ENCODE data around the gene ZNF575. TPM values are rescaled to one million over a fixed set of nuclear protein-coding genes. Genes with fewer than 3 reads are reported as not detected.
"Not testable (repeated sequence)": the region's sequence is repeated elsewhere in the genome, so short reads cannot be mapped to it uniquely, and the experiment has no call there.

The ZNF575 gene
- polyA plus RNA-seq, 6 donors from 2014 or later, result 0.39 to 2.2 (median 1.6) TPM

DNA sequence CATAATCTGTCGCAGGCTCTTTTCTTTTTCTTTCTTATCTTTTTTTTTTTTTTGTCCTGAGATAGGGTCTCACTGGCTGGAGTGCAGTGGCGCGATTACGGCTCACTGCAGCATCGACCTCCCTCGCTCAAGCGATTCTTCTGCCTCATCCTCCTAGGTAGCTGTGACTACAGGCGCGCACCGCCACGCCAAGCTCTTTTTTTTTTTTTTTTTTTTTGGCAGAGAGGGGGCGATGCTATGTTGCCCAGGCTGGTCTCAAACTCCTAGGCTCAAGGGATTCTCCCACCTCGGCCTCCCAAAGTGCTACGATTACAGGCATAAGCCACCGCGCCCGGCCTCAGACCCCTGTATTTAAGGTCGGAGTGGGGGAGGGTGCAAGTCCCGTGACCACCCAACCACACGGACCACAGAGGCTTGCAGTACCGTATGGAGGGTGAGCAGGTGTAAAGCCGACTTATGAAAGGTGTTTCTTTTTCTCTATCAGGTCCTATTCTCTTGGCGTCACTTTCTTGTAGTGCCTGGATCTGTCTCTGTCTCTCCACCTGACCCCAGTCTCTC is 30.5 kb upstream of the ZNF575 start:
- Mint-ChIP-seq H3K27me3 (no peaks in the 10 kb centered on the region), H3K27ac (peak overlapping the region in 3 of 6 donors; percentile 90 to 97 (median 97)), H3K9me3 (no peaks in the 10 kb centered on the region), H3K4me1 (peaks cover 23 to 52% (median 35%) of the 10 kb centered on the region in 3 donors), H3K36me3 (peaks cover 12% of the 10 kb centered on the region in 2 donors), H3K4me3 (peak overlapping the region in 5 of 8 donors; percentile 94 to 99 (median 98))
- ATAC-seq (ENCODE audit: low read depth in 2 of 2), result no peak
- DNase-seq, result no peak

GRCh38 chr19:43503501-43504425 is 29.2 kb upstream of the ZNF575 start:
- peak; percentile 88 to 89 for ATAC-seq (ENCODE audit: low read depth in 2 of 2)
- Mint-ChIP-seq H3K27ac (peak overlapping the region; percentile 85 to 99 (median 97)), H3K9me3 (no peaks in the 10 kb centered on the region), H3K36me3 (peaks cover 5 to 6% of the 10 kb centered on the region in 2 donors), H3K4me1 (peaks cover 23 to 44% (median 27%) of the 10 kb centered on the region in 3 donors), H3K4me3 (peak overlapping the region; percentile 92 to 99 (median 94)), H3K27me3 (no peaks in the 10 kb centered on the region)
- peak; percentile 95 for DNase-seq

GRCh38 chr19:43504426-43505185 is 28.4 kb upstream of the ZNF575 start, which contains the start of gene PHLDB3:
PHLDB3 (minus strand) TSS chr19:43504746; CDS start chr19:43504118, 628 bp downstream.
- Mint-ChIP-seq H3K36me3 (peaks cover 0 to 4% of the 10 kb centered on the region in 2 donors), H3K4me3 (peak within 1 kb of the TSS; percentile 92 to 99 (median 94)), H3K4me1 (peaks cover 20 to 38% (median 27%) of the 10 kb centered on the region in 3 donors), H3K27ac (peak within 1 kb of the TSS; percentile 85 to 99 (median 97)), H3K27me3 (no peaks in the 10 kb centered on the region), H3K9me3 (no peaks in the 10 kb centered on the region)
- ATAC-seq (ENCODE audit: low read depth in 2 of 2) (peak; percentile 29 to 36), DNase-seq (no peak)

GRCh38 chr19:43505186-43505456 is 27.9 kb upstream of the ZNF575 start:
- ATAC-seq (ENCODE audit: low read depth in 2 of 2), result no peak
- H3K27me3 Mint-ChIP-seq, result no peaks in the 10 kb centered on the region

GRCh38 chr19:43505941-43506340 is 27.0 kb upstream of the ZNF575 start:
- Mint-ChIP-seq H3K4me3 (peak overlapping the region in 6 of 8 donors; percentile 16 to 95 (median 58)), H3K4me1 (peaks cover 22 to 41% (median 29%) of the 10 kb centered on the region in 3 donors), H3K27ac (peak overlapping the region in 4 of 6 donors; percentile 22 to 90 (median 68)), H3K36me3 (peaks cover 0 to 6% of the 10 kb centered on the region in 2 donors), H3K9me3 (no peaks in the 10 kb centered on the region), H3K27me3 (no peaks in the 10 kb centered on the region)
- ATAC-seq (ENCODE audit: low read depth in 2 of 2) (no peak), DNase-seq (no peak)

More at GRCh38 chr19:43505186-43505456, 27.9 kb upstream of the ZNF575 start:
- no peak for DNase-seq
- H3K4me3 Mint-ChIP-seq, result peak overlapping the region; percentile 21 to 98 (median 80)
- H3K27ac Mint-ChIP-seq, result peak overlapping the region; percentile 58 to 90 (median 77)
- H3K9me3 Mint-ChIP-seq, result no peaks in the 10 kb centered on the region
- H3K36me3 Mint-ChIP-seq, result peaks cover 0 to 4% of the 10 kb centered on the region in 2 donors
- H3K4me1 Mint-ChIP-seq, result peaks cover 24 to 42% (median 29%) of the 10 kb centered on the region in 3 donors

- Mint-ChIP-seq H3K9me3 (no peaks in the 10 kb centered on the region), H3K36me3 (peaks cover 0 to 6% of the 10 kb centered on the region in 2 donors), H3K4me3 (peak overlapping the region in 2 of 8 donors; percentile 15 to 25), H3K4me1 (peaks cover 21 to 38% (median 29%) of the 10 kb centered on the region in 3 donors), H3K27ac (no peak overlapping the region), H3K27me3 (no peaks in the 10 kb centered on the region)
- no peak for ATAC-seq (ENCODE audit: low read depth in 2 of 2)
- no peak for DNase-seq
These were observed 26.4 kb upstream of the ZNF575 start for GRCh38 chr19:43506629-43507028.

DNA sequence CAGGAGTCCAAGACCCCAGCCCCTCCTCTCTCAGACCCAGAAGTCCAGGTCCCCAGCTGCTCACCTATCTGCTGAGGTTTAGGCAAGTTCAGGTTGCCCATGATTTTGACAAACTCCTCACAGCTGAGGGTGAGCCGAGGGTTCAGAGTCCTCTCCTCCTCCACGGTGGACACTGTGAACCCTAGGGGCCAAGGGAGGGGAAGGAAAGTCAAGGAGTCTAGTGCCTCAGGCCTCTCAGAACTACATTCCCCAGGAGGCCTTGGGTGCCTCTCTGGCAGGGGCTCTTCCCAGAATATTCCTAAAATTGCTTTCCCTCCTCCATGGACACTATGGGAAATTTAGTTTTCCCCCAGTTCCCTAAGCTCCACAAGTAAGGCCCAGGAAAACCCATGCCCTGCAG is 25.1 kb upstream of the ZNF575 start:
- Mint-ChIP-seq H3K36me3 (peaks cover 0 to 6% of the 10 kb centered on the region in 2 donors), H3K4me1 (peaks cover 19 to 28% (median 27%) of the 10 kb centered on the region in 3 donors), H3K9me3 (no peaks in the 10 kb centered on the region), H3K27me3 (no peaks in the 10 kb centered on the region), H3K4me3 (no peak overlapping the region), H3K27ac (peak overlapping the region in 2 of 6 donors; percentile 52 to 88)
- DNase-seq (no peak), ATAC-seq (ENCODE audit: low read depth in 2 of 2) (no peak)

- Mint-ChIP-seq H3K4me3 (no peak overlapping the region), H3K36me3 (peaks cover 0 to 6% of the 10 kb centered on the region in 2 donors), H3K27me3 (no peaks in the 10 kb centered on the region), H3K4me1 (peaks cover 4 to 6% (median 6%) of the 10 kb centered on the region in 3 donors), H3K27ac (no peak overlapping the region), H3K9me3 (no peaks in the 10 kb centered on the region)
- DNase-seq (no peak), ATAC-seq (ENCODE audit: low read depth in 2 of 2) (no peak)
These were observed 22.3 kb upstream of the ZNF575 start for GRCh38 chr19:43510713-43511112.

DNA sequence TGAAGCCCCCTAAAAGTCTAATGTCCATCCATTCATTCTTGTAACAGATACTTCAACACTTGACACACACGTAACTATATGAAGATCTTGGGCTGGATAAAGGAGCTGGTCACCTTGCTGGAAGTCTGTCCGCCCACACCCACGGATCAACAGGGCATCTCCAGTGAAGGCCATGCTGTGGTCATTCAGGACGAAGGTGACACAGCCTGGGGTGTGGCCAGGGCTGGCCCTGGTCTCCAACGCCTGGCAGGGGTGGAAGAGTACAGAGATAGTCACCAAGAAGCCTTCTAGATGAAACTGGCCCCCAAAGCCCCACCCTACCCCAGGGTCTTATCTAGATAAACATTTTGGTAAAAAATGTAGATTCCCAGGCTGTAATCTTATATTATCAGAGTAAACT is 21.7 kb upstream of the ZNF575 start:
- H3K27me3 Mint-ChIP-seq, result no peaks in the 10 kb centered on the region
- H3K4me3 Mint-ChIP-seq, result no peak overlapping the region
- no peak overlapping the region for H3K27ac Mint-ChIP-seq
- H3K9me3 Mint-ChIP-seq, result no peaks in the 10 kb centered on the region
- ATAC-seq (ENCODE audit: low read depth in 2 of 2) (no peak), DNase-seq (no peak)
- peaks cover 0 to 6% of the 10 kb centered on the region in 2 donors for H3K36me3 Mint-ChIP-seq
- peaks cover 4 to 6% (median 6%) of the 10 kb centered on the region in 3 donors for H3K4me1 Mint-ChIP-seq

- not testable (repeated sequence) for H3K4me3 Mint-ChIP-seq; H3K9me3 Mint-ChIP-seq; DNase-seq; H3K36me3 Mint-ChIP-seq; H3K27ac Mint-ChIP-seq; ATAC-seq (ENCODE audit: low read depth in 2 of 2); H3K4me1 Mint-ChIP-seq; H3K27me3 Mint-ChIP-seq
These were observed 20.6 kb upstream of the ZNF575 start for GRCh38 chr19:43512399-43512798.

GRCh38 chr19:43518051-43518450 is 14.9 kb upstream of the ZNF575 start:
- peaks cover 9 to 20% (median 12%) of the 10 kb centered on the region in 3 donors for H3K4me1 Mint-ChIP-seq
- no peak for DNase-seq

DNA sequence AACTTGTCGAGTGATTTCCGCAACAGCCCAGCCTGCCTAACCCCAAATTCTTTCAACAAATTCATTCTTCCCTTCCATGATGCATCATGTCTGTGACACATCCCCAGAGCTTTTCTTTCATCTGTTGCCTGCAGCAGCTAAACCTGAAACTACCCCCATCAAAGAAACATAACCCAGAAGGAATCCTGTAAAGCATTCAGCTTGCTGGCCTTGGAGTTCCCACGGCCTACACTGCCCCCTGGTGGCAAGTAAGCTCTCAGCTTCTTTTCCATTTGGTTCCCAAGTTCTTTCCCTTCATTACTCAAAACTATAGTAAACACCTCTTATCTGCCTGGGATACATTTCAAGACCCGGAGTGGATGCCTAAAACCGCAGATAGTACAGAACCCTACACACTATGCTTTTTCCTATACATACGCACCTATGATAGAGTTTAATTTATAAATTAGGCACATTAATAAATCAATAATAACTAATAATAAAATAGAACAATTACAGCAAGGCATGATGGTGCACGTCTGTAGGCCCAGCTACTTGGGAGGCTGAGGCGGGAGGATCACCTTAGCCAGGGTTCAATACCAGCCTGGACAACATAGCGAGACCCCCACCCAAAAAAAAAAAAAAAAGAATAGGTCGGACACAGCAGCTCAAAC is 13.4 kb upstream of the ZNF575 start:
- DNase-seq (peak; percentile 73), ATAC-seq (ENCODE audit: low read depth in 2 of 2) (peak; percentile 53 to 69)
- H3K9me3 Mint-ChIP-seq, result peaks cover 0 to 1% (median 0%) of the 10 kb centered on the region in 7 donors
- H3K27ac Mint-ChIP-seq, result peak overlapping the region in 5 of 6 donors; percentile 73 to 90 (median 79)
- H3K4me3 Mint-ChIP-seq, result peak overlapping the region in 5 of 8 donors; percentile 0 to 54 (median 39)
- peaks cover 9 to 23% (median 13%) of the 10 kb centered on the region in 3 donors for H3K4me1 Mint-ChIP-seq
- H3K27me3 Mint-ChIP-seq, result no peaks in the 10 kb centered on the region
- no peaks in the 10 kb centered on the region for H3K36me3 Mint-ChIP-seq

More at GRCh38 chr19:43518051-43518450, 14.9 kb upstream of the ZNF575 start:
- no peaks in the 10 kb centered on the region for H3K36me3 Mint-ChIP-seq
- H3K9me3 Mint-ChIP-seq, result peaks cover 0 to 1% (median 0%) of the 10 kb centered on the region in 7 donors
- H3K27ac Mint-ChIP-seq, result peak overlapping the region; percentile 80 to 91 (median 86)
- ATAC-seq (ENCODE audit: low read depth in 2 of 2), result no peak
- H3K4me3 Mint-ChIP-seq, result peak overlapping the region in 5 of 8 donors; percentile 20 to 80 (median 37)
- H3K27me3 Mint-ChIP-seq, result no peaks in the 10 kb centered on the region

All from naive B cell (primary cell).